Stomach (tissue), 4 donors: ENCODE data around the gene NME7.
"Not testable (repeated sequence)": the region's sequence is repeated elsewhere in the genome, so short reads cannot be mapped to it uniquely, and the experiment has no call there.

Source experiments
- EP300 ChIP-seq: sonication (generic); formaldehyde crosslinking; IDR thresholded peaks from one replicate; pipeline ENCODE4 v1.6.1; 2017; ENCODE audit warnings: antibody characterized with exemption
- POLR2A ChIP-seq, 4 donors: fragments of 450-650 bp; IDR thresholded peaks; one replicate each; pipeline ENCODE4 v1.6.1; 2016; ENCODE audit warnings: antibody characterized with exemption in 4 of 4, control low read depth in 2 of 4, mild to moderate bottlenecking in 1 of 4, moderate library complexity in 1 of 4
- POLR2AphosphoS5 ChIP-seq, 3 donors: sonication (generic); formaldehyde crosslinking; IDR thresholded peaks; one replicate each; pipeline ENCODE4 v1.6.1; 2016; ENCODE audit warnings: antibody characterized with exemption in 3 of 3
- TF ChIP-seq, protein P1 (sequence below), 7 experiments: fragments of 450-650 bp in 4 of 7; fragments of 200-600 bp in 3 of 7; sonication (generic) in 3 of 7; IDR thresholded peaks; one replicate each; pipeline ENCODE4 v1.5.1; 2016 to 2019; ENCODE audit warnings: antibody characterized with exemption in 7 of 7, control low read depth in 2 of 7, mild to moderate bottlenecking in 1 of 7

- TF ChIP-seq POLR2AphosphoS5 (IDR thresholded peaks at IDR 0.05); POLR2A (IDR thresholded peaks at IDR 0.05); EP300: not testable (repeated sequence)
- TF ChIP-seq, protein P1, sequence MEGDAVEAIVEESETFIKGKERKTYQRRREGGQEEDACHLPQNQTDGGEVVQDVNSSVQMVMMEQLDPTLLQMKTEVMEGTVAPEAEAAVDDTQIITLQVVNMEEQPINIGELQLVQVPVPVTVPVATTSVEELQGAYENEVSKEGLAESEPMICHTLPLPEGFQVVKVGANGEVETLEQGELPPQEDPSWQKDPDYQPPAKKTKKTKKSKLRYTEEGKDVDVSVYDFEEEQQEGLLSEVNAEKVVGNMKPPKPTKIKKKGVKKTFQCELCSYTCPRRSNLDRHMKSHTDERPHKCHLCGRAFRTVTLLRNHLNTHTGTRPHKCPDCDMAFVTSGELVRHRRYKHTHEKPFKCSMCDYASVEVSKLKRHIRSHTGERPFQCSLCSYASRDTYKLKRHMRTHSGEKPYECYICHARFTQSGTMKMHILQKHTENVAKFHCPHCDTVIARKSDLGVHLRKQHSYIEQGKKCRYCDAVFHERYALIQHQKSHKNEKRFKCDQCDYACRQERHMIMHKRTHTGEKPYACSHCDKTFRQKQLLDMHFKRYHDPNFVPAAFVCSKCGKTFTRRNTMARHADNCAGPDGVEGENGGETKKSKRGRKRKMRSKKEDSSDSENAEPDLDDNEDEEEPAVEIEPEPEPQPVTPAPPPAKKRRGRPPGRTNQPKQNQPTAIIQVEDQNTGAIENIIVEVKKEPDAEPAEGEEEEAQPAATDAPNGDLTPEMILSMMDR (IDR thresholded peaks at IDR 0.05), result not testable (repeated sequence)
Measured at GRCh38 chr1:169125597-169125996, 242.0 kb downstream of the NME7 start.
